M059J (cell line): Measurements from ENCODE around the gene ERP27. TPM values are rescaled to one million over a fixed set of nuclear protein-coding genes. Genes with fewer than 3 reads are reported as not detected.

Experiments used
- DNase-seq: peaks from one replicate; pipeline ENCODE4 v3.0.0-alpha.2; 2012; ENCODE audit warnings: low read depth
- total RNA-seq: library from RNA; depleted of rRNA; stranded (reverse); fragments of >200 nt; shearing (Covaris generic); gene quantifications from 2 replicates; pipeline ENCODE4 v1.2.3, GENCODE V29; 2014; rRNA removed

ERP27 gene
- total RNA-seq, 1 experiment from 2014 or later, result not detected

- DNase-seq, result peak; percentile 85
Measured at GRCh38 chr12:14868916-14869506, 69.3 kb downstream of the ERP27 start.

Other genes with a start within 250 kb of the ERP27 start
- gene GUCY2C, start 241.9 kb downstream of the ERP27 start, total RNA-seq, result not detected in 2 replicates
- gene WBP11, start 135.1 kb downstream of the ERP27 start, total RNA-seq, result 22.1 and 27.4 TPM in 2 replicates
- 0.69 and 2.0 TPM in 2 replicates for gene C12orf60, start 134.9 kb downstream of the ERP27 start, total RNA-seq
- not detected in 2 replicates for gene SMCO3, start 124.4 kb downstream of the ERP27 start, total RNA-seq
- gene ART4, start 95.0 kb downstream of the ERP27 start, total RNA-seq, result not detected in 2 replicates
- 12.6 and 15.5 TPM in 2 replicates for gene MGP, start 52.7 kb downstream of the ERP27 start, total RNA-seq
- gene ARHGDIB, start 23.1 kb upstream of the ERP27 start, total RNA-seq, result 14.9 and 17.7 TPM in 2 replicates
- gene PDE6H, start 34.5 kb upstream of the ERP27 start, total RNA-seq, result not detected in 2 replicates